Heart left ventricle (tissue), 13 donors: Measurements from ENCODE around the gene THADA.

Source experiments
- POLR2A ChIP-seq, 2 donors: fragments of 450-650 bp; IDR thresholded peaks; one replicate each; pipeline ENCODE4 v1.6.1; 2017; ENCODE audit warnings: antibody characterized with exemption in 2 of 2, mild to moderate bottlenecking in 2 of 2, moderate library complexity in 2 of 2
- TF ChIP-seq, protein P1 (sequence below), 12 donors: fragments of 200-600 bp; sonication (generic) in 4 of 12; IDR thresholded peaks; one replicate each; pipeline versions ENCODE4 v1.5.0 to v1.8.0; 2018 to 2022; ENCODE audit warnings: antibody characterized with exemption in 12 of 12, mild to moderate bottlenecking in 5 of 12
- donor health status: ischemic (EF 13 %, LVEDD 7.1; RV severe dilation, severe dysfunction).
- donor health status: DM: no; HTN: yes; CAD: no.
- donor health status: DM: no; HTN: no; CAD: no.
- donor health status: ischemic (EF 25% LVEDD 6.9; RV normal size, moderate dysfunction).
- donor health status: ischemic (EF 25% LVEDD 5.7; RV mildly dilated, moderate dysfunction).
- donor health status: ischemic (EF 35%, LVEDD 5.7; RV mildly dilated, moderate dysfunction).
- donor health status: nonischemic (EF 11% LVEDD 7.7; RV severe dilation, severe dysfunction).
- donor health status: DM: yes; HTN: yes; CAD: no.
- donor health status: PGD.
- donor health status: ischemic (EF 29% LVEDD 5.4; RV normal size, mild dysfunction).
- donor health status: nonischemic (EF 23%, LVEDD 6.1; RV moderate dilation, normal function).

DNA sequence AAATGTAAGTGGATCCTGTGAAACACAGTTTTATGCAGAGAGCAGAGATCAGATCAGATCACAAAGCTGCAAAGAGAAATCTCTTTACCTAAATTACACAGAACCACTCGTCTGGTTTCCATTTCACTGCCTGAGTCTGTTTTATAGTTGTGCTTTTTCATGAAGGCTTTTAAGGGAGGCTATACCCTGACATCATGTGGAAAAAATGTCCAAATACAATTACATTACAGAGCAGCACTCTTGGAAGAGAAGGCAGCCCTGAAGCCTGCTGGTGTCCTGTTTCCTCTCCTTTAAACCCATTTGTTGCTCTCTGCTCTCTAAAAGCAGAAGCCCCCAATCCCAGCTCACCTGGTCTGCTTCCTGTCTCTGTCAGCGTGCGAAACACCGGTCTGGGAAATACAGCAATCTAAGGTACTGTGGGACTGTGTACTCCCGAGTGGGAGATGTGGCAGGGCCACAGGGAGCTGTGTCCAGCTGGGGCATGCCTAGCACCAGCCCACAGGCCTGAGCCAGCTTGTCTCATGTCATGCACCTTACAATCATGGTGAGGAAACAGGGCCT is 344.6 kb downstream of the THADA start:
- TF ChIP-seq, protein P1, sequence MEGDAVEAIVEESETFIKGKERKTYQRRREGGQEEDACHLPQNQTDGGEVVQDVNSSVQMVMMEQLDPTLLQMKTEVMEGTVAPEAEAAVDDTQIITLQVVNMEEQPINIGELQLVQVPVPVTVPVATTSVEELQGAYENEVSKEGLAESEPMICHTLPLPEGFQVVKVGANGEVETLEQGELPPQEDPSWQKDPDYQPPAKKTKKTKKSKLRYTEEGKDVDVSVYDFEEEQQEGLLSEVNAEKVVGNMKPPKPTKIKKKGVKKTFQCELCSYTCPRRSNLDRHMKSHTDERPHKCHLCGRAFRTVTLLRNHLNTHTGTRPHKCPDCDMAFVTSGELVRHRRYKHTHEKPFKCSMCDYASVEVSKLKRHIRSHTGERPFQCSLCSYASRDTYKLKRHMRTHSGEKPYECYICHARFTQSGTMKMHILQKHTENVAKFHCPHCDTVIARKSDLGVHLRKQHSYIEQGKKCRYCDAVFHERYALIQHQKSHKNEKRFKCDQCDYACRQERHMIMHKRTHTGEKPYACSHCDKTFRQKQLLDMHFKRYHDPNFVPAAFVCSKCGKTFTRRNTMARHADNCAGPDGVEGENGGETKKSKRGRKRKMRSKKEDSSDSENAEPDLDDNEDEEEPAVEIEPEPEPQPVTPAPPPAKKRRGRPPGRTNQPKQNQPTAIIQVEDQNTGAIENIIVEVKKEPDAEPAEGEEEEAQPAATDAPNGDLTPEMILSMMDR (IDR thresholded peaks at IDR 0.05): no peak
- TF ChIP-seq POLR2A (IDR thresholded peaks at IDR 0.05): no peak
